Measurements from ENCODE around the gene NDUFA7. TPM values are rescaled to one million over a fixed set of nuclear protein-coding genes. Genes with fewer than 3 reads are reported as not detected.
A peak's percentile ranks its signal among the peaks of the same experiment; 100 is the strongest.
"Not testable (repeated sequence)": the region's sequence is repeated elsewhere in the genome, so short reads cannot be mapped to it uniquely, and the experiment has no call there.

NDUFA7 gene
- total RNA-seq, 1 experiment from 2014 or later, result 70.2 TPM

DNA sequence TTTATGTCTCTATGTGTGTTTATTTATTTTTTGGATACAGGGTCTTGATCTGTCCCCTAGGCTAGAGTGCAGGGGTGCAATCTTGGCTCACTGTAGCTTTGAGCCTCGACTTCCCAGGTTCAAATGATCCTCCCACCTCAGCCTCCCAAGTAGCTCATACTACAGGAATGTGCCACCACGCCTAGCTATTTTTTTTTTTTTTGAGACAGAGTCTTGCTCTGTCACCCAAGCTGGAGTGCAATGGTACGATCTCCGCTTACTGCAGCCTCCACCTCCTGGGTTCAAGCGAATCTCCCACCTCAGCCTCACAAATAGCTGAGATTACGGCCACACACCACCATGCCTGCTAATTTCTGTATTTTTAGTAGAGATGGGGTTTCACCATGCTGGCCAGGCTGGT lies 37.8 kb upstream of the NDUFA7 start:
- ChIA-PET CTCF (no interaction called here), POLR2A (ENCODE audit: low non-redundant PET) (no interaction called here)
- intact Hi-C loops (cut with micrococcal nuclease; ENCODE audit: unreplicated experiment), result loop anchor here (5.0 kb wide), 1 partner anchor 223 kb away; no protein-coding TSS in a partner anchor
- Histone ChIP-seq H3K27ac (ENCODE audit: low read depth, low read length, poor library complexity, severe bottlenecking) (no peak overlapping the region), H3K4me1 (ENCODE audit: insufficient read depth, low read length, poor library complexity, severe bottlenecking) (peaks cover 14% of the 10 kb centered on the region), H3K36me3 (ENCODE audit: insufficient read depth, low read length, poor library complexity, severe bottlenecking) (no peaks in the 10 kb centered on the region), H3K9me3 (ENCODE audit: low read depth, low read length, poor library complexity, severe bottlenecking) (no peaks in the 10 kb centered on the region), H3K27me3 (replicated peaks; ENCODE audit: insufficient read depth, low read depth, low read length, poor library complexity) (no peaks in the 10 kb centered on the region), H3K4me3 (ENCODE audit: low read depth, low read length, poor library complexity, severe bottlenecking) (no peak overlapping the region)
- BruUV-seq (replicated peaks), result no TSS peak
- no peak for DNase-seq (ENCODE audit: low spot score)
- TF ChIP-seq, protein P1, sequence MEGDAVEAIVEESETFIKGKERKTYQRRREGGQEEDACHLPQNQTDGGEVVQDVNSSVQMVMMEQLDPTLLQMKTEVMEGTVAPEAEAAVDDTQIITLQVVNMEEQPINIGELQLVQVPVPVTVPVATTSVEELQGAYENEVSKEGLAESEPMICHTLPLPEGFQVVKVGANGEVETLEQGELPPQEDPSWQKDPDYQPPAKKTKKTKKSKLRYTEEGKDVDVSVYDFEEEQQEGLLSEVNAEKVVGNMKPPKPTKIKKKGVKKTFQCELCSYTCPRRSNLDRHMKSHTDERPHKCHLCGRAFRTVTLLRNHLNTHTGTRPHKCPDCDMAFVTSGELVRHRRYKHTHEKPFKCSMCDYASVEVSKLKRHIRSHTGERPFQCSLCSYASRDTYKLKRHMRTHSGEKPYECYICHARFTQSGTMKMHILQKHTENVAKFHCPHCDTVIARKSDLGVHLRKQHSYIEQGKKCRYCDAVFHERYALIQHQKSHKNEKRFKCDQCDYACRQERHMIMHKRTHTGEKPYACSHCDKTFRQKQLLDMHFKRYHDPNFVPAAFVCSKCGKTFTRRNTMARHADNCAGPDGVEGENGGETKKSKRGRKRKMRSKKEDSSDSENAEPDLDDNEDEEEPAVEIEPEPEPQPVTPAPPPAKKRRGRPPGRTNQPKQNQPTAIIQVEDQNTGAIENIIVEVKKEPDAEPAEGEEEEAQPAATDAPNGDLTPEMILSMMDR (conservative IDR thresholded peaks at IDR 0.05; ENCODE audit: low read depth, low read length), result no peak
- TF ChIP-seq EZH2 (IDR thresholded peaks at IDR 0.05; ENCODE audit: borderline replicate concordance, low read depth, low read length, poor library complexity, severe bottlenecking), result no peak

DNA sequence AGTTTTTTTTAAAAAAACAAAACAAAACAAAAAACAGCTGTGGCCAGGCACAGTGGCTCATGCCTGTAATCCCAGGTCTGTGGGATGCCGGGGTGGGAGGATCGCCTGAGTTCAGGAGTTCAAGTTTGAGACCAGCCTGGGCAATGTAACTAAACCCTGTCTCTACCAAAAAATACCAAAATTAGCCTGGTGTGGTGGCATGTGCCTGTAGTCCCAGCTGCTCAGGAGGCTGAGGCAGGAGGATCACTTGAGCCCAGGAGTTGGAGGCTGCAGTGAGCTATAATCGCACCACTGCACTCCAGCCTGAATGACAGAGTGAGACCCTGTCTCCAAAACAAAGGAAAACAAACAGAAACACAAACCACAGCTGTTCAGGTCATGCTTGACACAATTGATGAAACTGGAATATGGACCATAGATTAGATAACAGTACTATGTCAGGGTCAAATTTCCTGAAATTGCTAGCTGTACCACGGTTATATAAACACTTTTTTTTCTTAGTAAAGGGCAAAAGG lies 35.9 kb upstream of the NDUFA7 start:
- CTCF ChIA-PET, result no interaction called here
- H3K4me1 ChIP-seq (ENCODE audit: insufficient read depth, low read length, poor library complexity, severe bottlenecking), result peaks cover 24% of the 10 kb centered on the region
- no TSS peak for BruUV-seq (replicated peaks)

DNA sequence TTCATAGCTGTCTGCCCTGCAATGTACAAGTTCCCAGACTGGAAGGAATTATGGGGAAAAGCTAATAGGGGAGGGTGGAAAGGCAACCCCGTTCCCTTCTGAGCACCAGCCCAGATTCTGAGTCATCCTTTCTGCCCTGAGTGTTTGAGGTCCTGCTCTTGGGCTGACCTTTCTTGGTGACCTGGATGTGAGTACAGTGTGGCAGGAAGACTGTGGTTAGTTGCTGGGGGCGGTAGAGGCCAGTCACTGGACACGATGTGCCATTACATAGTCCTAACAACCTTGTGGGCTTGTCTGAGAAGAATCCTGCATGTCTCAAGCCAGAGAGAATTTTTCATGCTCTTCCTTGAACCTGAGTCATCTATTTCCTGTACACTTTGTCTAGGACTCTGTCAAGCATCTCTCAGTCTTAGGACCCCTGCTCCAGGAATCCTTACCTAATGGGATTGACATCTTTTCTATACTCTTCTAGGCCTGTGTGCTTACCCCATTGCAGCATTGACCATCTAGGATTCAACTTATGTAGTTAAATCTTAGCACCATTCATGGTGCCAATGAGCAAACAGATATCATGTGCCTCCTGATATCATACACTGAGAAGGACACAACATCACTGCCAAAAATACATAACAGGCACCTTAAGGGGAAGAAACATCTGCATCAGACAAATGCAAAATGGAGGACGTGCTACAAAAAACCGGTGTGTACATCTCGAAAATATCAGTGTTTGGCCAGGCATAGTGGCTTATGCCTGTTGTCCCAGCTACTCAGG lies 34.6 kb upstream of the NDUFA7 start:
- intact Hi-C loops (cut with micrococcal nuclease; ENCODE audit: unreplicated experiment), result loop anchor here (2.0 to 5.0 kb wide), 3 partner anchors 41 to 226 kb away; no protein-coding TSS in a partner anchor
- CTCF ChIA-PET, result interaction anchor here (0.5 kb wide), 1 partner anchor 35 kb away, joined by 3 read pairs; the partner anchor contains the start of gene RAB11B
- POLR2A ChIA-PET (ENCODE audit: low non-redundant PET), result no interaction called here
- no TSS peak for BruUV-seq (replicated peaks)
- H3K9me3 ChIP-seq (ENCODE audit: low read depth, low read length, poor library complexity, severe bottlenecking), result no peaks in the 10 kb centered on the region
- H3K4me1 ChIP-seq (ENCODE audit: insufficient read depth, low read length, poor library complexity, severe bottlenecking), result peaks cover 20% of the 10 kb centered on the region
- H3K4me3 ChIP-seq (ENCODE audit: low read depth, low read length, poor library complexity, severe bottlenecking), result no peak overlapping the region
- TF ChIP-seq, protein P1 (conservative IDR thresholded peaks at IDR 0.05; ENCODE audit: low read depth, low read length), result no peak
- TF ChIP-seq EZH2 (IDR thresholded peaks at IDR 0.05; ENCODE audit: borderline replicate concordance, low read depth, low read length, poor library complexity, severe bottlenecking), result no peak
- H3K36me3 ChIP-seq (ENCODE audit: insufficient read depth, low read length, poor library complexity, severe bottlenecking), result no peaks in the 10 kb centered on the region
- H3K27ac ChIP-seq (ENCODE audit: low read depth, low read length, poor library complexity, severe bottlenecking), result no peak overlapping the region
- DNase-seq (ENCODE audit: low spot score), result no peak
- no peaks in the 10 kb centered on the region for H3K27me3 ChIP-seq (replicated peaks; ENCODE audit: insufficient read depth, low read depth, low read length, poor library complexity)

More for the DNA sequence above, 35.9 kb upstream of the NDUFA7 start:
- Histone ChIP-seq H3K9me3 (ENCODE audit: low read depth, low read length, poor library complexity, severe bottlenecking) (no peaks in the 10 kb centered on the region), H3K27me3 (replicated peaks; ENCODE audit: insufficient read depth, low read depth, low read length, poor library complexity) (no peaks in the 10 kb centered on the region), H3K4me3 (ENCODE audit: low read depth, low read length, poor library complexity, severe bottlenecking) (no peak overlapping the region), H3K27ac (ENCODE audit: low read depth, low read length, poor library complexity, severe bottlenecking) (no peak overlapping the region), H3K36me3 (ENCODE audit: insufficient read depth, low read length, poor library complexity, severe bottlenecking) (no peaks in the 10 kb centered on the region)
- TF ChIP-seq EZH2 (IDR thresholded peaks at IDR 0.05; ENCODE audit: borderline replicate concordance, low read depth, low read length, poor library complexity, severe bottlenecking), result no peak
- TF ChIP-seq, protein P1 (conservative IDR thresholded peaks at IDR 0.05; ENCODE audit: low read depth, low read length), result no peak
- POLR2A ChIA-PET (ENCODE audit: low non-redundant PET), result no interaction called here
- intact Hi-C loops (cut with micrococcal nuclease; ENCODE audit: unreplicated experiment), result loop anchor here (5.0 kb wide), 1 partner anchor 225 kb away; no protein-coding TSS in a partner anchor
- no peak for DNase-seq (ENCODE audit: low spot score)

DNA sequence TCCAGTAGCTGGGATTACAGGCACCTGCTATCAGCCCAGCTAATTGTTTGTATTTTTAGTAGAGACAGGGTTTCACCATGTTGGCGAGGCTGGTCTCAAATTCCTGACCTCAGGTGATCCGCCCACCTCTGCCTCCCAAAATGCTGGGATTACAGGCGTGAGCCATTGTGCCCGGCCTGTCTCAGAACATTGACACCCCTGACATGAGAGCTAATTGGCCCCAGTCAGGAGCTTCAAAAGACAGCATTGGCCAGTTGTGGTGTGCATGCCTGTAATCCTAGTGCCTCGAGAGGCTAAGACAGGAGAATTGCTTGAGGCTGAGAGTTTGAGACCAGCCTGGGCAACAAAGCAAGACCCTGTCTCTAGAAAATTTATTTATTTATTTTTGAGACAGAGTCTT lies 31.7 kb upstream of the NDUFA7 start:
- H3K9me3 ChIP-seq (ENCODE audit: low read depth, low read length, poor library complexity, severe bottlenecking); H3K27me3 ChIP-seq (replicated peaks; ENCODE audit: insufficient read depth, low read depth, low read length, poor library complexity); DNase-seq (ENCODE audit: low spot score); H3K36me3 ChIP-seq (ENCODE audit: insufficient read depth, low read length, poor library complexity, severe bottlenecking); BruUV-seq (replicated peaks): not testable (repeated sequence)
- POLR2A ChIA-PET (ENCODE audit: low non-redundant PET), result interaction anchor here (0.6 kb wide), 3 partner anchors 39 to 1439 kb away, joined by 7 to 12 read pairs (median 7); no protein-coding TSS in a partner anchor
- intact Hi-C loops (cut with micrococcal nuclease; ENCODE audit: unreplicated experiment), result loop anchor here (5.0 kb wide), 1 partner anchor 174 kb away; no protein-coding TSS in a partner anchor
- CTCF ChIA-PET, result interaction anchor here (0.5 to 1.2 kb wide), 4 partner anchors 11 to 377 kb away, joined by 3 to 6 read pairs (median 6); partner anchors contain the start of gene RAB11B
- Histone ChIP-seq H3K4me3 (ENCODE audit: low read depth, low read length, poor library complexity, severe bottlenecking) (peak overlapping the region; percentile 35), H3K4me1 (ENCODE audit: insufficient read depth, low read length, poor library complexity, severe bottlenecking) (peaks cover 26% of the 10 kb centered on the region), H3K27ac (ENCODE audit: low read depth, low read length, poor library complexity, severe bottlenecking) (peak overlapping the region; percentile 67)
